ENCODE results near the gene CLEC10A.
"Not testable (repeated sequence)": the region's sequence is repeated elsewhere in the genome, so short reads cannot be mapped to it uniquely, and the experiment has no call there.

DNA sequence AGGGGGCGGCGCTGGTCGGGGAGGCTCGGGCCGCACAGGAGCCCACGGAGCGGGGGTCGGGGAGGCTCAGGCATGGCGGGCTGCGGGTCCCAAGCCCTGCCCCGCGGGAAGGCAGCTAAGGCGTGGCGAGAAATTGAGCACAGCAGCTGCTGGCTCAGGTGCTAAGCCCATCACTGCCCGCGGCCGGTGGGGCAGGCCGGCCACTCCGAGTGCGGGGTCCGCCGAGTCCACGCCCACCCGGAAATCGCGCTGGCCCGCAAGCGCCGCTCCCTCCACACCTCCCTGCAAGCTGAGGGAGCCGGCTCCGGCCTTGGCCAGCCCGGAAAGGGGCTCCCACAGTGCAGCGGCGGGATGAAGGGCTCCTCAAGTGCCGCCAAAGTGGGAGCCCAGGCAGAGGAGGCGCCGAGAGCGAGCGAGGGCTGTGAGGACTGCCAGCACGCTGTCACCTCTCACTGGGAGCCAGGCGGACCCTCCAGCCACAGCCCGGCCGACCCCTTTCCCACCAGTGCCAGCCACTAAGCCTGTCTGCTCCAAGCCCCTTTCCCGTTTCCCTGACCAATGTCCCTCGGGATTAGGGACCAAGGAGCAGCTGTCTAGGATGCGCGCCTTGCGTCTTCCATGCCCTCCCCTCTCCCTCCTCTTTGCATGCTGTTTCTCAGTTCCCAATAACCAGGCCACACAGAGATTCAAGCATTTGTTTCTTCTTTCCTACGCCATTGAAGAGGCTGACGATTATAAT lies 20.8 kb upstream of the CLEC10A start:
- TF ChIP-seq, protein P1, sequence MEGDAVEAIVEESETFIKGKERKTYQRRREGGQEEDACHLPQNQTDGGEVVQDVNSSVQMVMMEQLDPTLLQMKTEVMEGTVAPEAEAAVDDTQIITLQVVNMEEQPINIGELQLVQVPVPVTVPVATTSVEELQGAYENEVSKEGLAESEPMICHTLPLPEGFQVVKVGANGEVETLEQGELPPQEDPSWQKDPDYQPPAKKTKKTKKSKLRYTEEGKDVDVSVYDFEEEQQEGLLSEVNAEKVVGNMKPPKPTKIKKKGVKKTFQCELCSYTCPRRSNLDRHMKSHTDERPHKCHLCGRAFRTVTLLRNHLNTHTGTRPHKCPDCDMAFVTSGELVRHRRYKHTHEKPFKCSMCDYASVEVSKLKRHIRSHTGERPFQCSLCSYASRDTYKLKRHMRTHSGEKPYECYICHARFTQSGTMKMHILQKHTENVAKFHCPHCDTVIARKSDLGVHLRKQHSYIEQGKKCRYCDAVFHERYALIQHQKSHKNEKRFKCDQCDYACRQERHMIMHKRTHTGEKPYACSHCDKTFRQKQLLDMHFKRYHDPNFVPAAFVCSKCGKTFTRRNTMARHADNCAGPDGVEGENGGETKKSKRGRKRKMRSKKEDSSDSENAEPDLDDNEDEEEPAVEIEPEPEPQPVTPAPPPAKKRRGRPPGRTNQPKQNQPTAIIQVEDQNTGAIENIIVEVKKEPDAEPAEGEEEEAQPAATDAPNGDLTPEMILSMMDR (IDR thresholded peaks at IDR 0.05), result not testable (repeated sequence)
- not testable (repeated sequence) for TF ChIP-seq POLR2A (IDR thresholded peaks at IDR 0.05)

Data from sigmoid colon (tissue), 3 donors.